ENCODE data around the gene BMP8B. TPM values are rescaled to one million over a fixed set of nuclear protein-coding genes. Genes with fewer than 3 reads are reported as not detected.
A peak's percentile ranks its signal among the peaks of the same experiment; 100 is the strongest.

BMP8B gene, protein sequence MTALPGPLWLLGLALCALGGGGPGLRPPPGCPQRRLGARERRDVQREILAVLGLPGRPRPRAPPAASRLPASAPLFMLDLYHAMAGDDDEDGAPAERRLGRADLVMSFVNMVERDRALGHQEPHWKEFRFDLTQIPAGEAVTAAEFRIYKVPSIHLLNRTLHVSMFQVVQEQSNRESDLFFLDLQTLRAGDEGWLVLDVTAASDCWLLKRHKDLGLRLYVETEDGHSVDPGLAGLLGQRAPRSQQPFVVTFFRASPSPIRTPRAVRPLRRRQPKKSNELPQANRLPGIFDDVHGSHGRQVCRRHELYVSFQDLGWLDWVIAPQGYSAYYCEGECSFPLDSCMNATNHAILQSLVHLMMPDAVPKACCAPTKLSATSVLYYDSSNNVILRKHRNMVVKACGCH
- total RNA-seq (2014; rRNA removed; shearing (Covaris generic)) (not detected in 2 replicates), polyA plus RNA-seq (2016; fragmentation: Nextera tagmentation; extraction: Ambion mirVana) (not detected in 2 replicates)

DNA sequence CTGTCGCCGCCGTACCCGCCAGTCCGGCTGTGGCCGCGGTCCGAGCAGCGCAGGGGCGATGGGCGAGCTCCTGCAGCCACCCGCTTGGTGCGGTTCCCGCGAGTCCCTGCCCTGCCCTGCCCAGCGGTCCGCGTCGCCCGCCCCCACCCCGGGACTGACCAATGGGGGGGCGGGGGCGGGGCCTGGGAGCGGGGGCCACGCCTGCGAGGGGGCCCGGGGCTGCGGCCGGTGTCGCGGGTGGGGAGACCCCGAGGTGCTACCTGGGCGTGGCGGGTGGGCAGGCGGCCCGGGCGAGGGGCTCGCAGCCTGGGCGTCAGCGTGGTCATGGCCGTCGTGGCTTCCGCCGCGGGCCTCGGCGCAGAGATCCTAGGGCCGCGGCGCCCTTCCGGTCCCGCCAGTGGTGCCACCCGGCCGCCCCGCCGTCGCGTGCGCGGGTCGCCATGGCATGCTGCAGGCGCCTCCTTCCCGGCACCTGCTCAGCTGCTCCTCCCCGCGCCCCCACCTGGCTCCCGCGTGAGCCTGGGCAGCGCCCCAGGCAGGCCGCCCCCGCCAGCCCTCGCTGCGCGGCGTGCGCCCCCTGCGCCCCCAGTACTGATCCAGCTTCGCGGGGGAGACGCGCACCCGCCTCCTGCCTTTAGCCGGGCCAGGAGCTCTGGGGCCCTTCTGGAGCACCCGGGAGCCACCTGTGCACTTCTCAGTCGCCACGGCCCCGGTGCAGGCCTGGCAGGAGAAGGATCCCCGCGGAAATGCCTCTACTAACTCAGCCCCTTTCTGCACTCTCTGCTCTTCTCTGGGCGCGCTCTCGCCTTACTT lies at the start of gene BMP8B:
Gene BMP8B (minus strand): TSS at position 108 of the 813 bp plus-strand sequence. CDS start 380 bp downstream, outside the sequence.
- TF ChIP-seq EZH2phosphoT487 (IDR thresholded peaks at IDR 0.05; ENCODE audit: insufficient read depth, low read depth): no peak
- no peak for TF ChIP-seq EZH2 (IDR thresholded peaks at IDR 0.05; ENCODE audit: insufficient read depth, poor library complexity, severe bottlenecking)
- no peak within 1 kb of the TSS for H3K27ac ChIP-seq
- 0 out of 2 replicates have a peak within 1 kb of the TSS, but pooled peaks have one; percentile 38 for H3K4me3 ChIP-seq
- H3F3A ChIP-seq (ENCODE audit: insufficient read depth): no peaks in the 10 kb centered on the region
- no peaks in the 10 kb centered on the region for H3K9me3 ChIP-seq (ENCODE audit: low read depth)
- peak; percentile 44 for DNase-seq
- no peak within 1 kb of the TSS for H3K4me2 ChIP-seq (ENCODE audit: unreplicated experiment)
- H3K79me2 ChIP-seq (ENCODE audit: insufficient read depth): no peaks in the 10 kb centered on the region
- no peak within 1 kb of the TSS for H3K9ac ChIP-seq
- no peaks in the 10 kb centered on the region for H3K36me3 ChIP-seq (ENCODE audit: low read depth)
- H3K27me3 ChIP-seq (replicated peaks; ENCODE audit: insufficient read depth): peaks cover 34% of the 10 kb centered on the region
- H3K4me1 ChIP-seq (ENCODE audit: insufficient read depth): no peaks in the 10 kb centered on the region
- H4K20me1 ChIP-seq (ENCODE audit: insufficient read depth): no peaks in the 10 kb centered on the region
- no peaks in the 10 kb centered on the region for H3K9me2 ChIP-seq (ENCODE audit: insufficient read depth)
- WGBS, 2 experiments (ENCODE audit: low coverage in 1 of 2, low lambda C conversion rate in 2 of 2, missing lambda C conversion rate in 2 of 2): 4 to 10% methylated on average over 27 to 60 of the region's 91 CpGs
- in situ Hi-C loops (cut with MboI): no loop called here
- peak within 1 kb of the TSS; percentile 26; the same call in 1 of the 2 replicates for H2AFZ ChIP-seq

GRCh38 chr1:39836595-39837110 lies 48.0 kb upstream of the BMP8B start:
- in situ Hi-C loops (cut with MboI): no loop called here
- H4K20me1 ChIP-seq (ENCODE audit: insufficient read depth): no peaks in the 10 kb centered on the region

DNA sequence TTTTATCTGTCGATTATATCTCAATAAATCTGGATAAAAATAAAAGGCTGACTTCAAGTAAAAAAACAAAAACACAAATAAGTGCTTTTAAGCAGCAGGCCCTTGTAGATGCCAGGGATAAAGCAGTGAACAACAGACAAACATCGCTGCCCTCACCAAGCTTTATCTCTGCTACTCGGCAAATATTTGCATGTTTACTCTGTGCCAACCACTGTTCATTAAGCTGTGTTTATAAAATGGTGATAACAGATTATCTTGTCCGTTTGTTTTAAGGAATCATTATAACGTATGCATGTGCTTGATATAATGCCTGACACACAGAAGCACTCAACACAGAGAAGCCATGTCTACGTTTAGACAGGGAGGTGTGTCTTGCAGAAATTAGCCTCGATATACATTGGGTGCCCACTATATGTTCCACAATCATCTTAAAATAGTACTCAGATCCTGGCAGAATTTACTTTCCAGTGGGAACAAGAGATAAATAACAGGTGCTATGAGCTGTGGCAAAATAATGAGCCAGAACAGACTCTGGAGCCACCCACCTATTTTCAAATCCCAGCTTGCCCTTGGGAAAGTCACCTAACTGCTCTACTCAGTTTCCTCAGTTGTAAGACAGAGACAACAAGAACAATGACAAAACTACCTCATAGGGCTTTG lies 47.4 kb upstream of the BMP8B start:
- H2AFZ ChIP-seq: no peak overlapping the region
- H3K4me1 ChIP-seq (ENCODE audit: insufficient read depth): no peaks in the 10 kb centered on the region
- no peaks in the 10 kb centered on the region for H3K9me2 ChIP-seq (ENCODE audit: insufficient read depth)
- in situ Hi-C loops (cut with MboI): no loop called here
- no peaks in the 10 kb centered on the region for H3K27me3 ChIP-seq (replicated peaks; ENCODE audit: insufficient read depth)
- H3K79me2 ChIP-seq (ENCODE audit: insufficient read depth): no peaks in the 10 kb centered on the region
- 87 to 88% methylated on average over 7 of the region's 7 CpGs for WGBS, 2 experiments (ENCODE audit: low coverage in 1 of 2, low lambda C conversion rate in 2 of 2, missing lambda C conversion rate in 2 of 2)
- H3K4me3 ChIP-seq: no peak overlapping the region
- no peak for DNase-seq
- no peaks in the 10 kb centered on the region for H3F3A ChIP-seq (ENCODE audit: insufficient read depth)
- H3K4me2 ChIP-seq (ENCODE audit: unreplicated experiment): no peak overlapping the region
- peaks cover 25% of the 10 kb centered on the region for H3K36me3 ChIP-seq (ENCODE audit: low read depth)
- H3K9me3 ChIP-seq (ENCODE audit: low read depth): no peaks in the 10 kb centered on the region
- no peak overlapping the region for H3K9ac ChIP-seq
- no peaks in the 10 kb centered on the region for H4K20me1 ChIP-seq (ENCODE audit: insufficient read depth)
- no peak for TF ChIP-seq EZH2 (IDR thresholded peaks at IDR 0.05; ENCODE audit: insufficient read depth, poor library complexity, severe bottlenecking)
- TF ChIP-seq EZH2phosphoT487 (IDR thresholded peaks at IDR 0.05; ENCODE audit: insufficient read depth, low read depth): no peak
- H3K27ac ChIP-seq: no peak overlapping the region

More at GRCh38 chr1:39836595-39837110, 48.0 kb upstream of the BMP8B start:
- no peaks in the 10 kb centered on the region for H3K9me2 ChIP-seq (ENCODE audit: insufficient read depth)
- H3K4me3 ChIP-seq: no peak overlapping the region
- 77 to 92% methylated on average over 3 of the region's 3 CpGs for WGBS, 2 experiments (ENCODE audit: low coverage in 1 of 2, low lambda C conversion rate in 2 of 2, missing lambda C conversion rate in 2 of 2)
- H3K27me3 ChIP-seq (replicated peaks; ENCODE audit: insufficient read depth): no peaks in the 10 kb centered on the region
- H3K4me1 ChIP-seq (ENCODE audit: insufficient read depth): no peaks in the 10 kb centered on the region
- H3K27ac ChIP-seq: no peak overlapping the region
- H3K36me3 ChIP-seq (ENCODE audit: low read depth): peaks cover 31% of the 10 kb centered on the region
- no peaks in the 10 kb centered on the region for H3F3A ChIP-seq (ENCODE audit: insufficient read depth)
- H3K9ac ChIP-seq: no peak overlapping the region
- no peak for DNase-seq
- no peak overlapping the region for H3K4me2 ChIP-seq (ENCODE audit: unreplicated experiment)
- H3K79me2 ChIP-seq (ENCODE audit: insufficient read depth): no peaks in the 10 kb centered on the region
- TF ChIP-seq EZH2phosphoT487 (IDR thresholded peaks at IDR 0.05; ENCODE audit: insufficient read depth, low read depth): no peak
- no peak for TF ChIP-seq EZH2 (IDR thresholded peaks at IDR 0.05; ENCODE audit: insufficient read depth, poor library complexity, severe bottlenecking)
- no peak overlapping the region for H2AFZ ChIP-seq
- H3K9me3 ChIP-seq (ENCODE audit: low read depth): no peaks in the 10 kb centered on the region

DNA sequence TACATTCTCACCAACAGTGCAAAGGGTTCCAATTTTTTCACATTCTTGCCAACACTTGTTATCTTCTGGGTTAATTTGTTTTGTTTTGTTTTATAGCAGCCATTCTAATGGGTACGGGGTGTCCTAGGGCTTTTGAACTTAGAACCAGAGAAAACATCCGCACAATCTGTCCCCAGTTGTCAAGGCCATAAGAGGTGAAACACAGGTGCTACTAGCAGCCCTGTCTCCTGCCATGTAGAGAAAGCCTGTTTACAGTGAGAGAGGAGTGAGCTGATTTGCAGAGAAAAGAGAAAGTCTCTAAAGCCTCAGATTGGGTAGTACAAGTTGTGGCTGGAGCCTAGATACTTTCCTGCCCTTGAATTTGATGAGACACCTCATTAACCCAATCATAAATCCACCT lies 46.4 kb upstream of the BMP8B start:
- Histone ChIP-seq H3K4me2 (ENCODE audit: unreplicated experiment) (no peak overlapping the region), H4K20me1 (ENCODE audit: insufficient read depth) (no peaks in the 10 kb centered on the region), H3K9me3 (ENCODE audit: low read depth) (no peaks in the 10 kb centered on the region), H3K4me3 (no peak overlapping the region), H3F3A (ENCODE audit: insufficient read depth) (no peaks in the 10 kb centered on the region), H3K9ac (no peak overlapping the region), H3K4me1 (ENCODE audit: insufficient read depth) (peaks cover 4% of the 10 kb centered on the region), H3K36me3 (ENCODE audit: low read depth) (peaks cover 16% of the 10 kb centered on the region), H3K27me3 (replicated peaks; ENCODE audit: insufficient read depth) (no peaks in the 10 kb centered on the region), H3K9me2 (ENCODE audit: insufficient read depth) (no peaks in the 10 kb centered on the region), H3K27ac (no peak overlapping the region), H3K79me2 (ENCODE audit: insufficient read depth) (no peaks in the 10 kb centered on the region), H2AFZ (no peak overlapping the region)
- WGBS, 2 experiments (ENCODE audit: low coverage in 1 of 2, low lambda C conversion rate in 2 of 2, missing lambda C conversion rate in 2 of 2): 96 to 100% methylated on average over 2 of the region's 2 CpGs
- TF ChIP-seq EZH2phosphoT487 (IDR thresholded peaks at IDR 0.05; ENCODE audit: insufficient read depth, low read depth): no peak
- no peak for TF ChIP-seq EZH2 (IDR thresholded peaks at IDR 0.05; ENCODE audit: insufficient read depth, poor library complexity, severe bottlenecking)
- no peak for DNase-seq
- in situ Hi-C loops (cut with MboI): no loop called here

Data from GM23248 (cell line).